AG04449 (cell line): ENCODE data around the gene PCDH1.

Source experiments
- CTCF ChIA-PET: fragments of 350-600 bp; formaldehyde crosslinking; extraction: SDS; loops from one replicate; lab custom pipeline; 2021; ENCODE audit warnings: antibody characterized with exemption; lab: Yijun Ruan, JAX
- POLR2A ChIA-PET: fragments of 400-600, 350-600 bp; formaldehyde crosslinking; extraction: SDS; loops from one replicate; lab custom pipeline; 2020; ENCODE audit warnings: antibody characterized with exemption, inconsistent platforms; lab: Yijun Ruan, JAX
- DNase-seq: peaks from one replicate; pipeline ENCODE4 v3.0.0-alpha.2; 2010; ENCODE audit warnings: low read depth, low spot score
- H3K4me3 ChIP-seq: 2 replicates; pipeline ENCODE4 v1.5.1; 2011; ENCODE audit warnings: low read depth, mild to moderate bottlenecking, control low read depth, low read length
- CTCF ChIP-seq: IDR thresholded peaks from one replicate; pipeline ENCODE4 v1.5.1; 2011; ENCODE audit warnings: mild to moderate bottlenecking, moderate library complexity, low read length, control low read depth, inconsistent platforms; ENCODE audit not compliant: insufficient read depth; ENCODE audit errors: missing control alignments

The PCDH1 gene

GRCh38 chr5:141872496-141873356 lies 5.5 kb downstream of the PCDH1 start:
- no peak for DNase-seq
- ChIA-PET POLR2A (no interaction called here), CTCF (interaction anchor here (0.6 to 1.0 kb wide), 2 partner anchors 9 to 163 kb away, joined by 3 read pairs; no protein-coding TSS in a partner anchor)
- H3K4me3 ChIP-seq: no peak overlapping the region
- TF ChIP-seq CTCF: no peak

- TF ChIP-seq CTCF: no peak
- DNase-seq: no peak
- no peak overlapping the region for H3K4me3 ChIP-seq
These were observed 6.3 kb downstream of the PCDH1 start for GRCh38 chr5:141871870-141872269.

GRCh38 chr5:141870871-141871270 lies 7.3 kb downstream of the PCDH1 start:
- DNase-seq: no peak
- H3K4me3 ChIP-seq: no peak overlapping the region
- ChIA-PET POLR2A (no interaction called here), CTCF (interaction anchor here (1.6 kb wide), 1 partner anchor 8 kb away, joined by 7 read pairs; the partner anchor contains the start of gene PCDH1)
- no peak for TF ChIP-seq CTCF

More at GRCh38 chr5:141871870-141872269, 6.3 kb downstream of the PCDH1 start:
- ChIA-PET POLR2A (no interaction called here), CTCF (no interaction called here)

- CTCF ChIA-PET: interaction anchor here (1.6 kb wide), 1 partner anchor 9 kb away, joined by 7 read pairs; the partner anchor contains the start of gene PCDH1
- DNase-seq: no peak
- no peak for TF ChIP-seq CTCF
- no peak overlapping the region for H3K4me3 ChIP-seq
- POLR2A ChIA-PET: no interaction called here
These were observed 8.0 kb downstream of the PCDH1 start for GRCh38 chr5:141870228-141870627.

- H3K4me3 ChIP-seq: no peak overlapping the region
- DNase-seq: no peak
- TF ChIP-seq CTCF: no peak
- CTCF ChIA-PET: interaction anchor here (0.6 to 3.7 kb wide), 2 partner anchors 10 to 199 kb away, joined by 4 to 24 read pairs; partner anchors contain the start of gene PCDH1
- POLR2A ChIA-PET: no interaction called here
These were observed 8.7 kb downstream of the PCDH1 start for GRCh38 chr5:141869514-141869913.

GRCh38 chr5:141869040-141869439 lies 9.2 kb downstream of the PCDH1 start:
- no peak for DNase-seq
- CTCF ChIA-PET: interaction anchor here (0.6 to 3.7 kb wide), 2 partner anchors 11 to 198 kb away, joined by 4 to 24 read pairs; partner anchors contain the start of gene PCDH1
- H3K4me3 ChIP-seq: no peak overlapping the region
- no peak for TF ChIP-seq CTCF
- POLR2A ChIA-PET: no interaction called here
